Suprapubic skin (tissue), 4 donors: ENCODE data around the gene USP48. TPM values are rescaled to one million over a fixed set of nuclear protein-coding genes. Genes with fewer than 3 reads are reported as not detected.

Experiments used
- DNase-seq, 2 donors: peaks; one replicate each; pipeline ENCODE4 v3.0.0-alpha.2; 2019; ENCODE audit warnings: low spot score in 2 of 2
- H3K27ac ChIP-seq: fragments of 200-600 bp; sonication (generic); one replicate; pipeline ENCODE4 v1.5.1; 2019
- H3K27me3 ChIP-seq: fragments of 200-600 bp; sonication (generic); one replicate; pipeline ENCODE4 v1.5.1; 2019
- H3K36me3 ChIP-seq: fragments of 200-600 bp; sonication (generic); one replicate; pipeline ENCODE4 v1.5.1; 2019
- H3K4me1 ChIP-seq: fragments of 200-600 bp; sonication (generic); one replicate; pipeline ENCODE4 v1.5.1; 2019
- H3K4me3 ChIP-seq: fragments of 200-600 bp; sonication (generic); one replicate; pipeline ENCODE4 v1.5.1; 2019; ENCODE audit warnings: mild to moderate bottlenecking
- H3K9me3 ChIP-seq: fragments of 200-600 bp; sonication (generic); one replicate; pipeline ENCODE4 v1.5.1; 2019
- EP300 ChIP-seq: sonication (generic); formaldehyde crosslinking; IDR thresholded peaks from one replicate; pipeline ENCODE4 v1.6.1; 2017; ENCODE audit warnings: antibody characterized with exemption
- POLR2A ChIP-seq, 2 donors: fragments of 450-650 bp; IDR thresholded peaks; one replicate each; pipeline ENCODE4 v1.6.1; 2017; ENCODE audit warnings: antibody characterized with exemption in 2 of 2, mild to moderate bottlenecking in 2 of 2, moderate library complexity in 2 of 2
- POLR2AphosphoS5 ChIP-seq, 3 donors: sonication (generic); formaldehyde crosslinking; IDR thresholded peaks; one replicate each; pipeline ENCODE4 v1.6.1; 2017; ENCODE audit warnings: antibody characterized with exemption in 3 of 3
- WGBS: methylation state at CpG from one replicate; pipeline ENCODE4 v1.1.5; 2018; 5-methylcytosine and 5-hydroxymethylcytosine counted together
- total RNA-seq, 4 donors: library from RNA; depleted of rRNA; stranded (reverse); fragments of >200 nt; gene quantifications; one replicate each; pipeline ENCODE4 v1.1.0, GENCODE V29; 2016
- TF ChIP-seq, protein P1 (sequence below), 2 donors: fragments of 200-600 bp in 1 of 2; fragments of 450-650 bp in 1 of 2; sonication (generic) in 1 of 2; IDR thresholded peaks; one replicate each; pipeline ENCODE4 v1.5.1; 2016 to 2019; ENCODE audit warnings: antibody characterized with exemption in 2 of 2, mild to moderate bottlenecking in 1 of 2, moderate library complexity in 1 of 2

USP48 gene
- total RNA-seq, 4 donors from 2014 or later = 27.7 to 151 (median 46.0) TPM

DNA sequence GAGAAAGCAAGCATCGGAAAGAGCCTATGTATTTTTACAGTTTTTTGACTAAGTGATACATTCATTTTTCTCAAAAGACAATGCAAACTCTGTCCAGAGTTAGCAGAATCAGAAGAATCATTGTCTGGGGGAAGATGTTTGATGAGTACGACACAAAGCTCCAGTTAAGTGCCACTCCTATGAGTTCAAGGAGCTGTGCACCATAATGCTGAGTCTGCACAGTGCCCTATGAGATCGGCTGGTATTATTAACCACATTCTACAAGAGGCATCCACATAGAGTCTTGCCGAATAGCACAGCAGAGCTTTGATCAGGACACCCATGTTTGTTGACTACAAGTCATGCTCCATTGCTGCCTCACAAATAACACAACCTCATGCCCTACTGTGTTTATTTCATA lies 58.9 kb downstream of the USP48 start:
- Histone ChIP-seq H3K27ac (no peak overlapping the region), H3K36me3 (peaks cover 67% of the 10 kb centered on the region), H3K4me3 (no peak overlapping the region), H3K9me3 (no peaks in the 10 kb centered on the region), H3K27me3 (no peaks in the 10 kb centered on the region), H3K4me1 (no peaks in the 10 kb centered on the region)
- TF ChIP-seq EP300 = no peak
- no peak for TF ChIP-seq POLR2AphosphoS5 (IDR thresholded peaks at IDR 0.05)
- no peak for TF ChIP-seq POLR2A (IDR thresholded peaks at IDR 0.05)
- TF ChIP-seq, protein P1, sequence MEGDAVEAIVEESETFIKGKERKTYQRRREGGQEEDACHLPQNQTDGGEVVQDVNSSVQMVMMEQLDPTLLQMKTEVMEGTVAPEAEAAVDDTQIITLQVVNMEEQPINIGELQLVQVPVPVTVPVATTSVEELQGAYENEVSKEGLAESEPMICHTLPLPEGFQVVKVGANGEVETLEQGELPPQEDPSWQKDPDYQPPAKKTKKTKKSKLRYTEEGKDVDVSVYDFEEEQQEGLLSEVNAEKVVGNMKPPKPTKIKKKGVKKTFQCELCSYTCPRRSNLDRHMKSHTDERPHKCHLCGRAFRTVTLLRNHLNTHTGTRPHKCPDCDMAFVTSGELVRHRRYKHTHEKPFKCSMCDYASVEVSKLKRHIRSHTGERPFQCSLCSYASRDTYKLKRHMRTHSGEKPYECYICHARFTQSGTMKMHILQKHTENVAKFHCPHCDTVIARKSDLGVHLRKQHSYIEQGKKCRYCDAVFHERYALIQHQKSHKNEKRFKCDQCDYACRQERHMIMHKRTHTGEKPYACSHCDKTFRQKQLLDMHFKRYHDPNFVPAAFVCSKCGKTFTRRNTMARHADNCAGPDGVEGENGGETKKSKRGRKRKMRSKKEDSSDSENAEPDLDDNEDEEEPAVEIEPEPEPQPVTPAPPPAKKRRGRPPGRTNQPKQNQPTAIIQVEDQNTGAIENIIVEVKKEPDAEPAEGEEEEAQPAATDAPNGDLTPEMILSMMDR (IDR thresholded peaks at IDR 0.05) = no peak
- no peak for DNase-seq
- 89% methylated on average over 4 of the region's 4 CpGs for WGBS

DNA sequence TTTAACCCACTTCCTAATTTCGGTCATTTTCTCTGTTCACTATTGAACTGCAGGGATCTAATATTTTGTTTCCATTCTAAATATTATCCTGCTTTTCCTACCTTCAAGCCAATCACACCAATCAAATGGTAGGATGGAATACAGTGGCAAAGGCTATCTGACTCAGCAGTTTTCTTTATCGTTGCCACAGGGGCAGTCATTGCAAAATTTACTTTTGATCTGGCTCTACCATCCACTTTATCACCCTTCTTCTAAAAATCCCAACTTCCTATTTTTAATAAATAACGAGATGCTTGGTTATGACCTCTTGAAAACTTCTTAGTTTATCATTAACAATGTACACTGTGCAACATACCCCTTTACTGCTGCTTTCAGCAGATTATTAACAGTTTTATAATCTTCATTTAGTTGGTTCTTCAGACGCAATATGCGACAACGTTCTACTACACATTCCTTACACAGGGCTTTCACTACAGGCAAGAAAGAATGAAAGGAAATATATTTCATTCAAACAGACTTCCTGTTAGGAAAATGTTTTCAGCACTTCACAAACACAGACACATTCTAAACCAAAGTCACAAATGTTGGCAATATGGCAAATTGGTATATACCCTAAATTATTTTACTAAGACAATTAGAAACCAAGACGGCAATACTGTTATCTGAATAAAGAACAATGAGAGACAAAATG lies 61.5 kb downstream of the USP48 start:
- no peaks in the 10 kb centered on the region for H3K4me1 ChIP-seq
- H3K27me3 ChIP-seq = no peaks in the 10 kb centered on the region
- no peak overlapping the region for H3K27ac ChIP-seq
- no peaks in the 10 kb centered on the region for H3K9me3 ChIP-seq
- H3K36me3 ChIP-seq = peaks cover 78% of the 10 kb centered on the region
- TF ChIP-seq POLR2AphosphoS5 (IDR thresholded peaks at IDR 0.05) (no peak), POLR2A (IDR thresholded peaks at IDR 0.05) (no peak), EP300 (no peak)
- TF ChIP-seq, protein P1 (IDR thresholded peaks at IDR 0.05) = no peak
- no peak for DNase-seq
- no peak overlapping the region for H3K4me3 ChIP-seq
- 81% methylated on average over 7 of the region's 7 CpGs for WGBS

DNA sequence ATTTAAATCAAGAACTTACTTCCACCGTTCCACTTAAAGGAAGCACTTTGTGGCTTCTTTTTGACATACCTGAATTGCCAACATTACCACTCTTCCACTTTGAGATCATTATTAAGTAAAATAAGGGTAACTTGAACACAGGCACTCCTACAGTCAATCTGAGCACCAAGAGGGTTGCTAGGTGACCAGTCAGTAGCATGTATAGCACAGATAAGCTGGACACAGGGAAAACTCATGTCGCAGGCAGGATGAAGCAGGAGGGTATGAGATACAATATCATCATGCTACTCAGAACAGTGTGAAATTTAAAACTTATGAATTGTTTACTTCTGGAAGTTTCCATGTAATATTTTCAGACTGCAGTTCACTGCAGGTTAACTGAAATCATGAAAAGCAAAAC lies 66.8 kb downstream of the USP48 start:
- Histone ChIP-seq H3K4me1 (no peaks in the 10 kb centered on the region), H3K4me3 (no peak overlapping the region), H3K36me3 (peaks cover 93% of the 10 kb centered on the region), H3K27me3 (no peaks in the 10 kb centered on the region), H3K9me3 (no peaks in the 10 kb centered on the region), H3K27ac (no peak overlapping the region)
- TF ChIP-seq, protein P1 (IDR thresholded peaks at IDR 0.05) = no peak
- TF ChIP-seq POLR2A (IDR thresholded peaks at IDR 0.05) (no peak), POLR2AphosphoS5 (IDR thresholded peaks at IDR 0.05) (no peak), EP300 (no peak)
- DNase-seq = no peak
- 86% methylated on average over 2 of the region's 2 CpGs for WGBS

DNA sequence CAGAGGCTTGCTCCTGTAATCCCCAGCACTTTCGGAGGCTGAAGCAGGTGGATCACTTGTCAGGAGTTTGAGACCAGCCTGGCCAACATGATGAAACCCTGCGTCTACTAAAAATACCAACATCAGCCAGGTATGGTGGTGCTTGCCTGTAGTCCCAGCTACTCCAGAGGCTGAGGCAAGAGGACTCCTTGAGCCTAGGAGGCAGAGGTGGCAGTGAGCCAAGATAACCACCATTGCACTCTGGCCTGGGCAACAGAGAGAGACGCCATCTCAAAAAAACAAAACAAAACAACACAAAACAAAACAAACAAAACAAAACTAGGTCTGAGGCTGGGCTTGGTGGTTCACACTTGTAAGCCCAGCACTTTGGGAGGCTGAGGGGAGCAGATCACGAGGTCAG lies 75.1 kb downstream of the USP48 start:
- Histone ChIP-seq H3K4me1 (peaks cover 7% of the 10 kb centered on the region), H3K36me3 (peaks cover 64% of the 10 kb centered on the region), H3K27me3 (no peaks in the 10 kb centered on the region), H3K4me3 (no peak overlapping the region), H3K27ac (no peak overlapping the region), H3K9me3 (no peaks in the 10 kb centered on the region)
- TF ChIP-seq POLR2AphosphoS5 (IDR thresholded peaks at IDR 0.05) (no peak), POLR2A (IDR thresholded peaks at IDR 0.05) (no peak), EP300 (no peak)
- TF ChIP-seq, protein P1 (IDR thresholded peaks at IDR 0.05) = no peak
- DNase-seq = no peak
- WGBS = 92% methylated on average over 4 of the region's 4 CpGs

DNA sequence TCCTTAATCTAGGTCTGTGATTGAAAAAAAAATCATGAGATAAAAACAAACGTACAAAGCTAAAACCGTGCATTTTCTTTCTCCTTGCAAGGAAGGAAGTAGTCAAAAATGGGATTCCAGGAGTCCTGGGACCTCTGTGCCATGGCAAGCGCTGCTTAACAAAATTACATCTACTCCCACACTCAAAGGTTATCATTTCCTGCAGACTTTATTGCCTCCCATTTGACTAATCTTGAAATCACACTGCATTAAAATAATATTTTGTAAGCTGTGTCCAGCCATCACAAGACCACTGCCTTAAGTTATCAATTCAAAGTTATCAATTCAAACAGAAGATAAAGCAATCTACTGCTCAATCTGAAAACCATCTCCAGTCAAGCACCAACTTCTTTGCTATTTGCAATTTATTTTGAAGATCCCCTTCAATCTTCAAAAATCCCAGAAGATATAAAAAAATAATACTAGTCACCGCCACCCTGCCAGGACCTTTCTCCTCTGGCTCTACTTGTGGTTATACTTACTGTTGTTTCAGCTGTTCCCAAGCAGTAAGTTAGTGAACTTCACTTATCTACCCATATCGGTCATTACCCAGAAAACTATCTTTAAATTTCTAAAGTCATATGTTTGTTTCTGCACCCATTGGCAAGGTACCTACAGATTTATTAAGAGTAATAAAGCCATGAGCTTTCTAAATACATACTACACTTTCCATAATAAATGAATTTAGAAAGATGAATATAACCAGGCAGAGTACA lies 75.7 kb downstream of the USP48 start:
- Histone ChIP-seq H3K27ac (no peak overlapping the region), H3K36me3 (peaks cover 66% of the 10 kb centered on the region), H3K27me3 (no peaks in the 10 kb centered on the region), H3K4me3 (no peak overlapping the region), H3K9me3 (no peaks in the 10 kb centered on the region), H3K4me1 (peaks cover 7% of the 10 kb centered on the region)
- DNase-seq = no peak
- TF ChIP-seq, protein P1 (IDR thresholded peaks at IDR 0.05) = no peak
- TF ChIP-seq POLR2A (IDR thresholded peaks at IDR 0.05) (no peak), EP300 (no peak), POLR2AphosphoS5 (IDR thresholded peaks at IDR 0.05) (no peak)
- 76% methylated on average over 5 of the region's 5 CpGs for WGBS
